Measurements from ENCODE around the gene ARHGAP15. TPM values are rescaled to one million over a fixed set of nuclear protein-coding genes. Genes with fewer than 3 reads are reported as not detected.

ARHGAP15 gene
- total RNA-seq, 1 experiment from 2014 or later, result 0.42 TPM

DNA sequence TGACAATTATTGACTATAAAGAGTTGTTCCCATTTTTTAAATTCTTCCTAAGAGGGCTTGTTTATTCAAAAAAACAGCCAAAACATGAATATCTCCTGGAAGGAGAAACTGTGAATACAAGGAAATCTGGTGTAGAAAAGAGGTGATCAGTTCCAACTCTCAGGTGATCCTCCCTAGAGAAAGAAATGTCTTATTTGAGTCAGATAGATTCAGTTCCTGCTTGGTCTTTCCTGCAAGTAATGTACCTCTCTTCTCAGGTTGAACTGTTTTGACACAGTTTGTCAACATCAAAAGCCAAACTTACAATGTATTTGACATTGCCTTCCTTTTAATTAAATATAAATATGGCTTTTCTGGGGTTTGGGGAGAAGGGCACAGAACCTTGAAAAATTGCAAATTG lies 567.4 kb downstream of the ARHGAP15 start:
- RAD21 ChIA-PET (ENCODE audit: low non-redundant PET in 1 of 2, low total read pairs in 2 of 2, uncharacterized antibody in 2 of 2, unreplicated experiment in 2 of 2), result no interaction called here
- BruUV-seq (replicated peaks), result no TSS peak
- no peaks in the 10 kb centered on the region for H3K36me3 ChIP-seq (ENCODE audit: control insufficient read depth in 1 of 2, insufficient read depth in 2 of 2, low read length in 2 of 2)

DNA sequence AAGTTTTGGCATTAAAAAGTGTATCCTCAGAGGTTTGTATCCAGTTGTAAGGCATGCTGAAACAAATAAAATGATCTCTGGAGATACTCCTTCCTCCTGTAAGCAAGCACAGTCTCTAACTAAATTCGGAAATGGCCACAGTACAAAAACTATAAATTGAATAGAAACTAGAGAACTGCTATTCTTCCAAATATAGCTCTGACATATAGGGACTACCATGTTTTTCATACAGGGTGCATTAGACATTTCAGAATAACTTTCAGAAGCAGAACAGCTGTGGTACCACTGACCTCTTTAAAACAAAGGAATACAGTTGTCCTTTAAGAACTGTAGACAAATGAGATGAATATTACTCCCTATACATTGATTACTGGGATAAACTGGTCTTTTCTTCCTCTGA lies 568.5 kb downstream of the ARHGAP15 start:
- Histone ChIP-seq H3K4me2 (ENCODE audit: low read length) (no peak overlapping the region), H3K79me2 (ENCODE audit: insufficient read depth, low read length) (no peaks in the 10 kb centered on the region), H3K9ac (ENCODE audit: low read length) (no peak overlapping the region), H3K4me1 (ENCODE audit: control insufficient read depth in 1 of 2, insufficient read depth in 2 of 2, low read length in 2 of 2) (no peaks in the 10 kb centered on the region), H3K9me2 (ENCODE audit: insufficient read depth) (no peaks in the 10 kb centered on the region), H3K27me3 (ENCODE audit: insufficient read depth, low read length) (no peaks in the 10 kb centered on the region), H3K9me3 (ENCODE audit: control insufficient read depth in 1 of 2, insufficient read depth in 1 of 2, low read depth in 1 of 2, low read length in 2 of 2) (no peaks in the 10 kb centered on the region), H3K36me3 (ENCODE audit: control insufficient read depth in 1 of 2, insufficient read depth in 2 of 2, low read length in 2 of 2) (no peaks in the 10 kb centered on the region), H3K4me3 (replicated peaks in 1 of 2; ENCODE audit: low read depth in 1 of 2, low read length in 2 of 2) (no peak overlapping the region), H3K27ac (ENCODE audit: low read depth, low read length) (no peak overlapping the region), H2AFZ (ENCODE audit: low read depth, low read length, poor library complexity, severe bottlenecking) (no peak overlapping the region), H4K20me1 (ENCODE audit: insufficient read depth) (no peaks in the 10 kb centered on the region)
- intact Hi-C loops (cut with micrococcal nuclease), result no loop called here
- BruUV-seq (replicated peaks), result no TSS peak
- DNase-seq (ENCODE audit: low read depth, low spot score), result no peak
- POLR2A ChIA-PET, result no interaction called here
- ATAC-seq, result no peak
- CTCF ChIA-PET, result no interaction called here
- RAD21 ChIA-PET (ENCODE audit: low non-redundant PET in 1 of 2, low total read pairs in 2 of 2, uncharacterized antibody in 2 of 2, unreplicated experiment in 2 of 2), result no interaction called here
- TF ChIP-seq TCF7L2 (IDR thresholded peaks at IDR 0.05; ENCODE audit: borderline replicate concordance, extremely low read depth, insufficient read depth, insufficient read length), result no peak
- TF ChIP-seq ZNF274 (IDR thresholded peaks at IDR 0.05; ENCODE audit: low read depth, low read length), result no peak
- TF ChIP-seq SIN3A (IDR thresholded peaks at IDR 0.05; ENCODE audit: low read depth), result no peak
- no peak for TF ChIP-seq SP1 (IDR thresholded peaks at IDR 0.05; ENCODE audit: low read depth)
- no peak for TF ChIP-seq ZFX (IDR thresholded peaks at IDR 0.05)
- TF ChIP-seq MAX (IDR thresholded peaks at IDR 0.05), result no peak
- TF ChIP-seq JUND (IDR thresholded peaks at IDR 0.05), result no peak
- TF ChIP-seq EZH2phosphoT487 (IDR thresholded peaks at IDR 0.05; ENCODE audit: borderline replicate concordance), result no peak
- no peak for TF ChIP-seq YY1 (IDR thresholded peaks at IDR 0.05; ENCODE audit: extremely low read depth, insufficient replicate concordance, low read depth, low read length)
- TF ChIP-seq SRF (IDR thresholded peaks at IDR 0.05; ENCODE audit: low read depth), result no peak
- no peak for TF ChIP-seq CEBPB (IDR thresholded peaks at IDR 0.05; ENCODE audit: low read depth)
- TF ChIP-seq, protein P1, sequence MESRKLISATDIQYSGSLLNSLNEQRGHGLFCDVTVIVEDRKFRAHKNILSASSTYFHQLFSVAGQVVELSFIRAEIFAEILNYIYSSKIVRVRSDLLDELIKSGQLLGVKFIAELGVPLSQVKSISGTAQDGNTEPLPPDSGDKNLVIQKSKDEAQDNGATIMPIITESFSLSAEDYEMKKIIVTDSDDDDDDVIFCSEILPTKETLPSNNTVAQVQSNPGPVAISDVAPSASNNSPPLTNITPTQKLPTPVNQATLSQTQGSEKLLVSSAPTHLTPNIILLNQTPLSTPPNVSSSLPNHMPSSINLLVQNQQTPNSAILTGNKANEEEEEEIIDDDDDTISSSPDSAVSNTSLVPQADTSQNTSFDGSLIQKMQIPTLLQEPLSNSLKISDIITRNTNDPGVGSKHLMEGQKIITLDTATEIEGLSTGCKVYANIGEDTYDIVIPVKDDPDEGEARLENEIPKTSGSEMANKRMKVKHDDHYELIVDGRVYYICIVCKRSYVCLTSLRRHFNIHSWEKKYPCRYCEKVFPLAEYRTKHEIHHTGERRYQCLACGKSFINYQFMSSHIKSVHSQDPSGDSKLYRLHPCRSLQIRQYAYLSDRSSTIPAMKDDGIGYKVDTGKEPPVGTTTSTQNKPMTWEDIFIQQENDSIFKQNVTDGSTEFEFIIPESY (IDR thresholded peaks at IDR 0.05; ENCODE audit: extremely low read depth, insufficient replicate concordance, low read length), result no peak

More for the DNA sequence above, 567.4 kb downstream of the ARHGAP15 start:
- DNase-seq (ENCODE audit: low read depth, low spot score) (no peak), ATAC-seq (no peak)
- Histone ChIP-seq H3K27ac (ENCODE audit: low read depth, low read length) (no peak overlapping the region), H3K9ac (ENCODE audit: low read length) (no peak overlapping the region), H3K27me3 (ENCODE audit: insufficient read depth, low read length) (no peaks in the 10 kb centered on the region), H3K9me3 (ENCODE audit: control insufficient read depth in 1 of 2, insufficient read depth in 1 of 2, low read depth in 1 of 2, low read length in 2 of 2) (no peaks in the 10 kb centered on the region), H3K9me2 (ENCODE audit: insufficient read depth) (no peaks in the 10 kb centered on the region), H3K79me2 (ENCODE audit: insufficient read depth, low read length) (no peaks in the 10 kb centered on the region), H4K20me1 (ENCODE audit: insufficient read depth) (no peaks in the 10 kb centered on the region), H2AFZ (ENCODE audit: low read depth, low read length, poor library complexity, severe bottlenecking) (no peak overlapping the region), H3K4me2 (ENCODE audit: low read length) (no peak overlapping the region), H3K4me3 (replicated peaks in 1 of 2; ENCODE audit: low read depth in 1 of 2, low read length in 2 of 2) (no peak overlapping the region), H3K4me1 (ENCODE audit: control insufficient read depth in 1 of 2, insufficient read depth in 2 of 2, low read length in 2 of 2) (no peaks in the 10 kb centered on the region)
- ChIA-PET CTCF (no interaction called here), POLR2A (no interaction called here)
- intact Hi-C loops (cut with micrococcal nuclease), result no loop called here
- no peak for TF ChIP-seq POLR2AphosphoS5 (IDR thresholded peaks at IDR 0.05; ENCODE audit: low read depth, low read length)
- no peak for TF ChIP-seq SRF (IDR thresholded peaks at IDR 0.05; ENCODE audit: low read depth)
- no peak for TF ChIP-seq JUND (IDR thresholded peaks at IDR 0.05)
- no peak for TF ChIP-seq POLR2A (IDR thresholded peaks at IDR 0.05; ENCODE audit: borderline replicate concordance, extremely low read depth, insufficient read depth, insufficient read length)
- TF ChIP-seq CTCF (IDR thresholded peaks at IDR 0.05 in 2 of 3, conservative IDR thresholded peaks at IDR 0.05 in 1 of 3; ENCODE audit: borderline replicate concordance in 1 of 3, insufficient read depth in 1 of 3, low read depth in 2 of 3, low read length in 2 of 3), result no peak
- TF ChIP-seq SP1 (IDR thresholded peaks at IDR 0.05; ENCODE audit: low read depth), result no peak
- TF ChIP-seq ZFX (IDR thresholded peaks at IDR 0.05), result no peak
